OCI-LY7 (cell line): ENCODE results near the gene GOLGA3.

Experiments
- EZH2phosphoT487 ChIP-seq: fragments of 200-600 bp; sonication (generic); IDR thresholded peaks from 2 replicates; pipeline ENCODE4 v1.6.1; 2018; ENCODE audit warnings: low read depth, borderline replicate concordance, mild to moderate bottlenecking, mixed run types, antibody characterized with exemption, low read length, moderate library complexity, mixed read lengths
- TF ChIP-seq, protein P1 (sequence below): fragments of 200-600 bp; sonication (generic); conservative IDR thresholded peaks from 2 replicates; pipeline ENCODE4 v1.5.1; 2014; ENCODE audit warnings: mild to moderate bottlenecking, antibody characterized with exemption, low read length, moderate library complexity, mixed read lengths

DNA sequence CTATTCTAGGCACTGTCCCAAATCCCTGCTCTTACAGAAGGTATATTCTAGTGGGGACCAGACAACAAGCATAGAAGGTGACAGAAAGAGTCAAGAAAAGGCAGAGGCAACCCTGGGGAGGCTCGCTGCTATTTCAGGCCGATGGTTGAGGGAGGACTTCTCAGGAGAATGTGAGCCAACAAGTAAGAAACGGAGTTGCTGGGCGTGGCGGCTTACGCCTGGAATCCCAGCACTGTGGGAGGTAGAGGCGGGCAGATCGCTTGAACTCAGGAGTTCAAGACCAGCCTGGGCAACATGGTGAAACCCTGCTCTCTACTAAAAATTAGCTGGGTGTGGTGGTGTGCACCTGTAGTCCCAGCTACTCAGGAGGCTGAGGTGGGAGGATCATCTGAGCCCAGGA lies 4.7 kb upstream of the GOLGA3 start:
- TF ChIP-seq, protein P1, sequence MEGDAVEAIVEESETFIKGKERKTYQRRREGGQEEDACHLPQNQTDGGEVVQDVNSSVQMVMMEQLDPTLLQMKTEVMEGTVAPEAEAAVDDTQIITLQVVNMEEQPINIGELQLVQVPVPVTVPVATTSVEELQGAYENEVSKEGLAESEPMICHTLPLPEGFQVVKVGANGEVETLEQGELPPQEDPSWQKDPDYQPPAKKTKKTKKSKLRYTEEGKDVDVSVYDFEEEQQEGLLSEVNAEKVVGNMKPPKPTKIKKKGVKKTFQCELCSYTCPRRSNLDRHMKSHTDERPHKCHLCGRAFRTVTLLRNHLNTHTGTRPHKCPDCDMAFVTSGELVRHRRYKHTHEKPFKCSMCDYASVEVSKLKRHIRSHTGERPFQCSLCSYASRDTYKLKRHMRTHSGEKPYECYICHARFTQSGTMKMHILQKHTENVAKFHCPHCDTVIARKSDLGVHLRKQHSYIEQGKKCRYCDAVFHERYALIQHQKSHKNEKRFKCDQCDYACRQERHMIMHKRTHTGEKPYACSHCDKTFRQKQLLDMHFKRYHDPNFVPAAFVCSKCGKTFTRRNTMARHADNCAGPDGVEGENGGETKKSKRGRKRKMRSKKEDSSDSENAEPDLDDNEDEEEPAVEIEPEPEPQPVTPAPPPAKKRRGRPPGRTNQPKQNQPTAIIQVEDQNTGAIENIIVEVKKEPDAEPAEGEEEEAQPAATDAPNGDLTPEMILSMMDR = no peak
- TF ChIP-seq EZH2phosphoT487 = no peak
